Left lobe of liver (tissue), 2 donors: ENCODE data around the gene LDLRAD4. TPM values are rescaled to one million over a fixed set of nuclear protein-coding genes. Genes with fewer than 3 reads are reported as not detected.

Experiments
- ATAC-seq: fragments of 200-7000 bp; cut with Tn5 transposase; one replicate; pipeline ENCODE4 v1.9.1; 2020; ENCODE audit warnings: mild to moderate bottlenecking, moderate library complexity
- DNase-seq: peaks from one replicate; pipeline ENCODE4 v3.0.0-alpha.2; 2020; ENCODE audit warnings: low spot score
- total RNA-seq: library from RNA; stranded (reverse); gene quantifications from one replicate; pipeline ENCODE4 v1.2.1, GENCODE V29; 2021
- donor health status: DM: no; HTN: no; CAD: no; lungs with moderate emphysema.
- donor health status: DM: no; HTN: yes; CAD: no.

Gene LDLRAD4
- total RNA-seq, 1 donor from 2014 or later: 41.9 TPM

- DNase-seq: peak; percentile 35
- peak; percentile 63 for ATAC-seq
Observed at GRCh38 chr18:13364721-13365205, 146.2 kb downstream of the LDLRAD4 start.

GRCh38 chr18:13366131-13366530 is 147.6 kb downstream of the LDLRAD4 start:
- DNase-seq: no peak
- ATAC-seq: no peak

GRCh38 chr18:13366541-13366940 is 148.0 kb downstream of the LDLRAD4 start:
- DNase-seq (peak; percentile 18), ATAC-seq (no peak)

GRCh38 chr18:13366962-13367892 is 148.7 kb downstream of the LDLRAD4 start:
- no peak for ATAC-seq
- peak; percentile 35 for DNase-seq

- peak; percentile 28 for DNase-seq
- ATAC-seq: no peak
Observed at GRCh38 chr18:13368080-13368813, 149.7 kb downstream of the LDLRAD4 start.

GRCh38 chr18:13369353-13369752 is 150.8 kb downstream of the LDLRAD4 start:
- no peak for ATAC-seq
- DNase-seq: peak; percentile 22

GRCh38 chr18:13369756-13370510 is 151.4 kb downstream of the LDLRAD4 start:
- DNase-seq: peak; percentile 31
- peak; percentile 6 for ATAC-seq

GRCh38 chr18:13370995-13371625 is 152.6 kb downstream of the LDLRAD4 start:
- ATAC-seq (no peak), DNase-seq (peak; percentile 35)

- ATAC-seq (peak; percentile 40), DNase-seq (peak; percentile 35)
Observed at GRCh38 chr18:13371689-13372418, 153.3 kb downstream of the LDLRAD4 start.

- DNase-seq (peak; percentile 39), ATAC-seq (no peak)
Observed at GRCh38 chr18:13372531-13372951, 154.0 kb downstream of the LDLRAD4 start.

GRCh38 chr18:13374096-13374467 is 155.5 kb downstream of the LDLRAD4 start:
- DNase-seq (peak; percentile 29), ATAC-seq (no peak)

GRCh38 chr18:13374468-13375301 is 156.1 kb downstream of the LDLRAD4 start:
- DNase-seq (peak; percentile 31), ATAC-seq (no peak)

- ATAC-seq (peak; percentile 16), DNase-seq (peak; percentile 12)
Observed at GRCh38 chr18:13375302-13376255, 157.0 kb downstream of the LDLRAD4 start.

- ATAC-seq: no peak
- DNase-seq: peak; percentile 28
Observed at GRCh38 chr18:13376298-13376840, 157.8 kb downstream of the LDLRAD4 start.

- no peak for ATAC-seq
Observed at GRCh38 chr18:13376841-13377351, 158.3 kb downstream of the LDLRAD4 start.

GRCh38 chr18:13377496-13377895 is 158.9 kb downstream of the LDLRAD4 start:
- no peak for ATAC-seq
- peak; percentile 8 for DNase-seq

More at GRCh38 chr18:13376841-13377351, 158.3 kb downstream of the LDLRAD4 start:
- DNase-seq: peak; percentile 31

GRCh38 chr18:13378150-13378549 is 159.6 kb downstream of the LDLRAD4 start:
- ATAC-seq: no peak
- DNase-seq: peak; percentile 31
